Stimulated activated CD4-positive, alpha-beta T cell treated with anti-CD3 and anti-CD28 coated beads, Interleukin-4, amount 100 ng/mL, for 1 hour (primary cell): ENCODE measurements around the gene ADGRL3.

ENCODE experiments used
- DNase-seq: peaks from one replicate; pipeline ENCODE4 v3.0.0-alpha.2; 2020

The ADGRL3 gene

DNA sequence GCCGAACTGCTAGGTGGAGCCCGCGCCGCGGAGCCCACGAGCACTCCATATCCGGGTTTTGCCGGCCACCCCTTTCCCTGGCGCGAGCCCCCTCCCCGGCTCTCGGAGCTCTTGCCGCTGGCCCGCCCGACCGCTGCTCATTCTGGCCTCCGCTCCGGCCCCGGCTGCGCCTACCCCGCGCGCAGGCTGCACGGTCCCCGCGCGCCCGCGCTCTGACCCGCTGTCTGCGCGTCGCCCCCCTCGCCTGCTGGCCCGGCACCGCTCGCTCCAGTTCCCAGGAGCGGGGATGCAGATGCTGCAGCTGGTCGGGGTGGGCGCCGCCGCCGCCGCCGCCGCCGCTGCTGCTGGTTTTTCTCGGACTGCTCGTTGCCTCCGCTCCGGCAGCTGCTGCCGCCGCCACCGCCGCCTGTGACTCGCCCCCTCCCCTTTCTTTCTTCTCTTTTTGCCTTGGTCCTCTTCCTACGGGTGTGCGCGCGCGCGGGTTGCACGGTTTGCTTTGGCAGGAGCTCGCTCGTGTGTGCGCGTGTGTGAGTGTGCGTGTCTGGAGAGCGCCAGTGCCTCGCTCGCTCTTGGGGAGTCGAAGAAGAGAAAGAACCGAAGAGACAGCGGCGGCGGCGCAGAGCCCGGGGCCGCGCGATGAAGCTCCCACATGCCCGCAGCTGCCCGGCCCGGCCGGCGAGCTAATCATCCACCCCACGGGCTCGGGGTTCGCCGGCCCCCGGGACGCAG lies at the start of gene ADGRL3:
ADGRL3 (plus strand) TSS at position 140 of the 729 bp plus-strand sequence.
- no peak for DNase-seq

GRCh38 chr4:61152433-61152832 lies 47.7 kb upstream of the ADGRL3 start:
- no peak for DNase-seq

DNA sequence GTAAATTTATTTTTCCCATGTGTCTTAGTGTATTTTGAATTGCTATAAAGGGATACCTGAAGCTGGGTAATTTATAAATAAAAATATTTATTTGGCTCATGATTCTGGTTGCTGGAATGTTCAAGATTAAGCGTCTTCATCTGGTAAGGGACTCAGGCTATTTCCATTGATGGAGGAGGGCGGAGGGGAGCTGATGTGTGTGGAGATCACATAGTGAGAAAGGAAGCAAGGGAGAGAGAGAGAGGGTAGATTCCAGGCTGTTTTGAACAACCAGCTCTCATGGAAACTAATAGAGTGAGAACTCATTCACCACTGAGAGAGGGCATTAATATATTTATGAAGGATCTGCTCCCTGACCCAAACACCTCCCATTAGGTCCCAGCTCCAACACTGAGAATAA lies 39.6 kb upstream of the ADGRL3 start:
- DNase-seq: no peak

- no peak for DNase-seq
These were observed 38.0 kb upstream of the ADGRL3 start for GRCh38 chr4:61162116-61162515.

DNA sequence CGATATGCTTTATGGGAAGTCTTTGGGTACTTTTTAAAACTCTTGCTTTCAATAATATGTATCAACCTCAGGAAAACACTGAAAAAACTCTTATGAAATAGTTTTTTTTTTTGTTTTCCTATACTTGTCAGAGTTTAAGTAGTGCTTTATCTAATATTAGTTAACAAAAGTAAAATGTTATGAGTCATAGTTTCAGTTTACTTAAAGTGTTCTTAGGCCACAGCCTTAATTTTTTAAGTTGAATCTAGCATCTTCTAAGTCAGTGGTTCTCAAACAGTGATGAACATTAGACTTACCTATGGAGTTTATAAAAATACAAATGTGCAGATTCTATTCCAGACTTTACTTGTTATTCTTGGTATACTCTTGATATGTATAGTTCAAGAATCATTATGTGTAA lies 26.3 kb upstream of the ADGRL3 start:
- no peak for DNase-seq

DNA sequence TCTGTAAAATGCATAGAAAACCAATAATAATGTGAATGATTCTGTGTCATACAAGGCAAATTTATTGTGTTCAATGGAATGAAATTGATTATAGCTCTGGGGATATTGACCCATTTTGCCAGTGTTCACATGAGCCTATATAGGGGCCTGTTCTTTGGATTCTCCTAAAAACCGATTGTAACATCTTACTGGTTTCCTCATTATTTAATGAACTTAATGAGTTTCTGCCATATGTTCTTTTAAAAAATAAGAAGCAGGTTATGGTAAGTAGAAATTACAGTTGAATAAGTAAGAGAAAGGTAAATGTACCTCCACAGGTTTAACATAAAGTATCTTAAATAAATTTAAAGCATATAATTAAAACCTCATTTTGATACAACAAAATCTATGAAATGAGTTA lies 24.6 kb upstream of the ADGRL3 start:
- no peak for DNase-seq

- no peak for DNase-seq
These were observed 22.8 kb upstream of the ADGRL3 start for GRCh38 chr4:61177367-61177766.

DNA sequence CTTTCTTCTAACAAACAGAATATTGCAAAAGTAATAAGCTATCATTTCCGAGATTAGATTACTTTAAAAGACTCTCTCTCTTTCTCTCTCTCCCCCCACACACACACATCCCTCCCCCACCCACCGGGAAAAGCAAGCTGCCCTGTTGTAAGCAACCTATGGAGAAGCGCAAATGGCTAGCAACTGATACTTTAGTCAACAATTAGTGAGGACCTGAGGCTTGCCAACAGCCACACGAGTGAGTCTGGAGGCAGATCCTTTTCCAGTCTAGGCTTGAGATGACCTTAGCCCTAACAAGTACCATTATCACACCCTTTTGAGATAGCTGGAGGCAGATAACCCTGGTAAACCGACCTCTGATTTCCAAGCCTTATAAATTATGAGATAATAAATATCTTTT lies 19.7 kb upstream of the ADGRL3 start:
- no peak for DNase-seq

GRCh38 chr4:61182915-61183314 lies 17.2 kb upstream of the ADGRL3 start:
- no peak for DNase-seq

- DNase-seq: no peak
These were observed 14.8 kb upstream of the ADGRL3 start for GRCh38 chr4:61185288-61185687.

GRCh38 chr4:61192392-61192791 lies 7.7 kb upstream of the ADGRL3 start:
- no peak for DNase-seq

DNA sequence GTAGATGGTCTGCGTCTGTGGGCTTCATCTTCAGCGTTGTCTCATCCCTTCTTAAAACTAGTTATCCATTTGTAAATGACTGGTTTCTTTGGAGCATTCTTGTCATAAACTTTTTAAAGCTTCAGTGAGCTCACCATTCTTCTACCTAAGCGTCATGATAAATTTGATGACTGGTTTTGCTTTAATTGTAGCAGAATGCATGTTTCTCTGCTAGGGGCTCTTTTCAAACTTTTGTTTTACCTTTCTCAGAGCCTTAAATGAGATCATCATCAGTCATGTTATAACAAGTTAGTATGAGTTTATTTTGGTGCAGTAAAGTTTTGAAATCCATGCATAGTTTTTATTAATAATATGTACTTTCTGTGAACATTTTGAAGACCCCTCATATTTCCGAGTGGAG lies 6.3 kb upstream of the ADGRL3 start:
- DNase-seq: no peak

DNA sequence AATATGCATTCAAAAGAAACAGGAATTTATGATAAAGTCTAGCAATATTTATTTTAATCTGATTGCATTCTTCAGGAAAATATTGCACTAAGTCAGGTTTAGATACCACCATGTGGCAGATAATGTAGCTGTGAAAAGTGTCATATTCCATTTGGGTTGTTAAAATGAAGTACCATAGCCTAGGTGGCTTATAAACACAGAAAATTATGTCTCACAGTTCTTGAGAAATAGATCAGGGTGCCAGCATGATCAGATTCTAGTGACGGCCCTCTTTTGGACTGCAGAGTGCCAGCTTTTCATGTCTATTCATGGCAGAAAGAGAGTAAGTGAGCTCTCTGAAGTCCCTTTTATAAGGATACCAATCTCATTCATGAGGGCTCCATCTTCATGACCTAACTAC lies 5.6 kb upstream of the ADGRL3 start:
- no peak for DNase-seq

DNA sequence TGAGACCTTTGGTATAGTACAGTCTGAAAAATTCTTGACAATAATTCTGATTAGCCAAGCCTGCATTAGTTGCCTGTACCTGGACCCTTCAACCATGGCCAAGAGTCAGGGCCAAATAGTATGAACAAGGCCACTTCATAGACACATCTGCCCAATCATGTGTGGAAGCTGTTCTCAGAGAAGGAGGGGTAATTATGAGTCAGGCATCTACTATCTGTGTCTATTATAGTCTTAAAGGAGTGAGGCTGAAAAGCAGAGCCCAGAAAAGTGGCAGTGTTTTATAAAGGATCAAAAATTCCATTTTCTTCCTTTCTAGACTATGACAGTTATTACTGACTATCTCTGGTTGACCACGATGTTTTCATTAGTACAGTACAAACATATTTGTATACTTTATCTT lies 5.0 kb upstream of the ADGRL3 start:
- no peak for DNase-seq

DNA sequence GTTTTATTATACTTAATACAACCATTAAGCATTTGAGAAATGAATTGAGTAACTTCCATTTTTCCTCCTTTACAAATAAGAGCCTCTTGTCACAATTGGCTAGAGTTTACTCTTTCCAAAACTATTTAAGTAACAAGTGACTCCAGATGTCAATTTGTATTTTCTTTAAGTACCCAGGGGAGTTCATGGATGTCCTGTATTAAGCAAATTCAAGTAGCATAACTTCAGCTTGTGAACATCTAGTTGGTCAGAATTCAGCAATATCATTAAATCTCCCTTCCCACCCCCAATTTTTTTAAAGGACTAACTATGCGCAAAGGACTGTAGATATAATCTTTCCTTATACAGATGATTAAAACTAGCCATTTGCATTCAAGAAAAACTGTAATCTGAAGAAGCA lies 1.4 kb upstream of the ADGRL3 start:
- no peak for DNase-seq

GRCh38 chr4:61199873-61200186 lies 296 bp upstream of the ADGRL3 start:
- no peak for DNase-seq

GRCh38 chr4:61200916-61201526 lies 895 bp downstream of the ADGRL3 start:
- no peak for DNase-seq

GRCh38 chr4:61201561-61201960 lies 1.4 kb downstream of the ADGRL3 start:
- DNase-seq: no peak

- no peak for DNase-seq
These were observed 2.0 kb downstream of the ADGRL3 start for GRCh38 chr4:61201961-61202637.

- DNase-seq: no peak
These were observed 2.7 kb downstream of the ADGRL3 start for GRCh38 chr4:61202638-61203435.

DNA sequence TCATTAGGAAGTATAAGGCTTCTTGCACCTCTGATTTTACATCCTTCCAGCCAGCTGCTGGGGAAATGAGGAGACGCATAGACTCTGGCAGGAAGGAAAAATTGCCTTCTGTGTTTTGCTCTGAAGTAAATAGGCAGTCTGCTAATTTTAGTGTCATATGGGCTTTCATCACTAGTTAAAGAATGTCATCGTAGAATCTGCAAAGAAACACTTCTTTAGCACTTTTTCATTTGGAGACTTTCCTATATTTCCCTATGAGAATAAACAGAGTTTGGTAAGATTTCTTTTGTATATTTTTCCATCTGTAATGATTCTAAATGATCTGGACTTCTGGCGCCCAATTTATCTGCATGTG lies 3.3 kb downstream of the ADGRL3 start:
- DNase-seq: no peak

DNA sequence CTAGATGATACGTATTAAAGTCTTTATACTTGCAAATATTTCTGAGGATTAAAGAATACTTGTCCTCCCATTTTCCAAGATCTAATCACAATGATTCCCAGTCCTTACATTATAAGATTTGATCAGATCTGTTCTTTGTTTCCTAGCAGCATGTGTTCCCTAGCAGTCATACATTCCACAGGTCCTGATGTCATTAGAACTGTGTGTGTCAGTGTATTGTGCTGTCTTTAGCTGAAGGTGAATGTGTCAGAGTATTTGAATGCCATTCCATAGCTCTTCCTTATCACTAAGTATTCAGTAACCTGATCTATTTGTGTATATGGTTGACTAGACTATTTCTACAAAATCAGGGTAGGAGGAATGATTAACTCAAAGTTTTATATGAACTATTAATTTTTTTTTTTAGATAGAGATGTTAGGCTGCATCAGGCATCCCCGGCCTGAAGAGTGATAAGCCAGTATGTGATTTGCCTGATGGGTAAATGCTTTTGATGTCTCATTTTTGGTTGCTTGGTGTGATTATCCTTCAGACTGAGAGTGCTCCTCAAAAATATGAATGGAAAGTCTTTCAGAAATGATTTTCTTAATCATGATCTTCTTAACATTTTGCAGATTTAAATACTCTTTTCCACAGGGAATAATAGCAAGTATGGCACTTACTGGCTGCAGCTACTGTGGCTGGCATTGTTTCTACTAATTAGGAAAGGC lies 4.4 kb downstream of the ADGRL3 start:
- DNase-seq: no peak

GRCh38 chr4:61205066-61205465 lies 4.9 kb downstream of the ADGRL3 start:
- DNase-seq: no peak
